CD4-positive, alpha-beta T cell (primary cell): ENCODE results near the gene SYT9. TPM values are rescaled to one million over a fixed set of nuclear protein-coding genes. Genes with fewer than 3 reads are reported as not detected.

Experiments
- ATAC-seq: fragments of 200-7000 bp; cut with Tn5 transposase; one replicate; pipeline ENCODE4 v1.10.0; 2022; ENCODE audit warnings: mild to moderate bottlenecking; ENCODE audit not compliant: poor library complexity
- CTCF ChIA-PET: fragments of 350-600 bp; sonication (Branson Sonifier 250); formaldehyde crosslinking; loops from one replicate; lab custom pipeline; 2021; ENCODE audit warnings: antibody characterized with exemption, inconsistent platforms; lab: Charles Lee
- POLR2A ChIA-PET: fragments of 350-600 bp; sonication (Branson Sonifier 250); formaldehyde crosslinking; loops from one replicate; lab custom pipeline; 2021; ENCODE audit warnings: antibody characterized with exemption, inconsistent platforms; lab: Charles Lee
- DNase-seq, 14 experiments: peaks; one replicate each; pipeline ENCODE4 v3.0.0-alpha.2; 2013 to 2020; ENCODE audit warnings: mixed read lengths in 2 of 14
- H3K27ac ChIP-seq, 2 donors: one replicate each; pipeline versions ENCODE4 v1.5.1 to v1.7.0; 2013; ENCODE audit warnings: low read length in 2 of 2, low read depth in 1 of 2, mild to moderate bottlenecking in 1 of 2
- H3K27me3 ChIP-seq, 2 experiments: 1 replicate in 1 of 2; 2 replicates in 1 of 2; pipeline versions ENCODE4 v1.6.1 to v1.7.0; 2013; ENCODE audit warnings: low read length in 2 of 2, control low read depth in 1 of 2, mild to moderate bottlenecking in 1 of 2, moderate library complexity in 1 of 2; ENCODE audit not compliant: insufficient read depth in 2 of 2, control insufficient read depth in 1 of 2
- H3K36me3 ChIP-seq: one replicate; pipeline ENCODE4 v1.6.1; 2013; ENCODE audit warnings: low read length, control low read depth; ENCODE audit not compliant: insufficient read depth
- H3K4me1 ChIP-seq: one replicate; pipeline ENCODE4 v1.6.1; 2013; ENCODE audit warnings: low read length, control low read depth; ENCODE audit not compliant: insufficient read depth
- H3K4me3 ChIP-seq: one replicate; pipeline ENCODE4 v1.5.1; 2013; ENCODE audit warnings: mild to moderate bottlenecking, low read length, moderate library complexity
- H3K9me3 ChIP-seq, 2 experiments: 1 replicate in 1 of 2; 2 replicates in 1 of 2; pipeline versions ENCODE4 v1.6.1 to v1.7.0; 2013; ENCODE audit warnings: low read length in 2 of 2, mild to moderate bottlenecking in 2 of 2, control low read depth in 1 of 2, moderate library complexity in 1 of 2; ENCODE audit not compliant: control insufficient read depth in 1 of 2, insufficient read depth in 1 of 2
- H3K27ac Mint-ChIP-seq: one replicate; pipeline ENCODE4 v1.8.0; 2020; ENCODE audit warnings: mixed read lengths
- H3K27me3 Mint-ChIP-seq: one replicate; pipeline ENCODE4 v1.8.0; 2021; ENCODE audit warnings: mixed read lengths
- H3K36me3 Mint-ChIP-seq: one replicate; pipeline ENCODE4 v1.8.0; 2021; ENCODE audit warnings: low read depth, mixed read lengths
- H3K4me1 Mint-ChIP-seq: one replicate; pipeline ENCODE4 v1.8.0; 2021; ENCODE audit warnings: low read depth, mixed read lengths
- H3K4me3 Mint-ChIP-seq: one replicate; pipeline ENCODE4 v1.8.0; 2020; ENCODE audit warnings: mild to moderate bottlenecking, mixed read lengths
- H3K9me3 Mint-ChIP-seq: one replicate; pipeline ENCODE4 v1.8.0; 2020; ENCODE audit warnings: mixed read lengths
- CTCF ChIP-seq: fragments of 200-600 bp; IDR thresholded peaks from one replicate; pipeline ENCODE4 v1.8.0; 2022; ENCODE audit warnings: antibody characterized with exemption, mild to moderate bottlenecking
- intact Hi-C, 2 experiments: fragments of 100-400 bp; cut with DNase I in 1 of 2; cut with micrococcal nuclease in 1 of 2; formaldehyde crosslinking; loops; one replicate each; pipeline versions ENCODE4 v1.15.1 to v1.9.0; 2023 to 2025; cut with DNase I, micrococcal nuclease
- total RNA-seq, 174 experiments: library from RNA in 2 of 174; stranded (reverse) in 2 of 174; gene quantifications; one replicate each; pipeline ENCODE4 v1.2.3 and lab custom pipeline; 2021 to 2026

SYT9 gene
- total RNA-seq, 2 experiments from 2014 or later, result not detected

DNA sequence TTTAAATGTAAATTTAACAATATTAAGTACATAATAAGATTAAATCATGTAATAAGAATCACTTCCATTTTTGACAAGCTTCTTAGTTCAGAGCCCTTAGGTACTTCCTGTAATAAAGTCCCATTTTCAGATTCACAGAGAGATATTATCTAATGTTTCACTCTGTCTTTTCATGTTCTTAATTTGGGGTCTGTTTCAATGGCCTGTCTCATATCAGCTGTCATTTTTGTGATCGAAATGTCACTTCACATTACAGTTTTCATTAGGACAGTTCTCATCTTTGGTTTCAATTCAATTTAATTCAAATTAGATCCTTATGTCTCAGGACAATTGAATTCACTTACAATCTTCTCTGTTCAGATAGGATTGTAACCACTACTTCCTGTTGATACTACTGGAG lies 211.0 kb downstream of the SYT9 start:
- Mint-ChIP-seq H3K9me3 (no peaks in the 10 kb centered on the region), H3K4me1 (peaks cover 15% of the 10 kb centered on the region), H3K27me3 (no peaks in the 10 kb centered on the region), H3K4me3 (no peak overlapping the region), H3K27ac (no peak overlapping the region), H3K36me3 (no peaks in the 10 kb centered on the region)
- DNase-seq (no peak), ATAC-seq (no peak)
- H3K4me3 ChIP-seq, result no peak overlapping the region
- peaks cover 3% of the 10 kb centered on the region for H3K4me1 ChIP-seq
- no peak overlapping the region for H3K27ac ChIP-seq
- ChIA-PET POLR2A (interaction anchor here (0.7 kb wide), 1 partner anchor 1227 kb away, joined by 5 read pairs; no protein-coding TSS in a partner anchor), CTCF (no interaction called here)
- no peaks in the 10 kb centered on the region for H3K9me3 ChIP-seq
- peaks cover 0 to 3% of the 10 kb centered on the region in 2 experiments for H3K27me3 ChIP-seq
- intact Hi-C loops, result no loop called here
- H3K36me3 ChIP-seq, result no peaks in the 10 kb centered on the region
- no peak for TF ChIP-seq CTCF

- CTCF ChIA-PET, result no interaction called here
- no peak overlapping the region for H3K27ac Mint-ChIP-seq
- Histone ChIP-seq H3K4me3 (no peak overlapping the region), H3K27ac (no peak overlapping the region), H3K4me1 (peaks cover 3% of the 10 kb centered on the region), H3K36me3 (no peaks in the 10 kb centered on the region), H3K9me3 (no peaks in the 10 kb centered on the region), H3K27me3 (no peaks in the 10 kb centered on the region)
- H3K36me3 Mint-ChIP-seq, result no peaks in the 10 kb centered on the region
- POLR2A ChIA-PET, result no interaction called here
- H3K9me3 Mint-ChIP-seq, result no peaks in the 10 kb centered on the region
- no peaks in the 10 kb centered on the region for H3K27me3 Mint-ChIP-seq
- no peak for ATAC-seq
- peaks cover 8% of the 10 kb centered on the region for H3K4me1 Mint-ChIP-seq
- no peak for DNase-seq
- no peak for TF ChIP-seq CTCF
- intact Hi-C loops, result no loop called here
- H3K4me3 Mint-ChIP-seq, result no peak overlapping the region
Observed at GRCh38 chr11:7467652-7468051, 215.9 kb downstream of the SYT9 start.

DNA sequence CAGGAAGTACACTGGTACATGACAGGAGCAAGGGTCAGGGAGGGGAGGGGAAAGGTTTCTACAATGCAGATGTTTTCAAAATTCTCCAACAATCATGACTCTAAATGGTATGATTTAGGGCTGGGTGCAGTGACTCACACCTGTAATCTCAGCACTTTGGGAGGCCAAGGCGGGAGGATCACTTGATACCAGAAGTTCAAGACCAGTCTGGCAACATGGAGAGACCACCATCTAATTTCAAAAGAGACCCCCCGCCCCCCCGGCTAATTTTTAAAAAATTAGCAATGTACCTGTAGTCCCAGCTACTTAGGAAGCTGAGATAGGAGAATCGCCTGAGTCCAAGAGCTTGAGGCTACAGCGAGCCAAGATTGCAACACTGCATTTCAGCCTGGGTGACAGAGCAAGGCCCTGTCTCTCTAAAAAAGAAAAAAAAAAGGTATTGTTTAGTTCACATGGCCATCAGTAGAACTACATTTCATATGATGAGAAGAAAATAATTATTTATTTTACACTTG lies 217.7 kb downstream of the SYT9 start:
- DNase-seq (no peak), ATAC-seq (no peak)
- Mint-ChIP-seq H3K4me3 (no peak overlapping the region), H3K4me1 (no peaks in the 10 kb centered on the region), H3K9me3 (no peaks in the 10 kb centered on the region), H3K27ac (no peak overlapping the region), H3K27me3 (no peaks in the 10 kb centered on the region), H3K36me3 (no peaks in the 10 kb centered on the region)
- ChIA-PET CTCF (interaction anchor here (0.7 kb wide), 1 partner anchor 20 kb away, joined by 5 read pairs; no protein-coding TSS in a partner anchor), POLR2A (no interaction called here)
- Histone ChIP-seq H3K27ac (no peak overlapping the region), H3K36me3 (no peaks in the 10 kb centered on the region), H3K27me3 (no peaks in the 10 kb centered on the region), H3K4me1 (no peaks in the 10 kb centered on the region), H3K4me3 (no peak overlapping the region), H3K9me3 (no peaks in the 10 kb centered on the region)
- intact Hi-C loops, result no loop called here
- TF ChIP-seq CTCF, result no peak
